ENCODE data around the gene KIF22. TPM values are rescaled to one million over a fixed set of nuclear protein-coding genes. Genes with fewer than 3 reads are reported as not detected.
"Not testable (repeated sequence)": the region's sequence is repeated elsewhere in the genome, so short reads cannot be mapped to it uniquely, and the experiment has no call there.

Gene KIF22
- total and polyA plus RNA-seq, 9 of the 15 experiments (the other 6 are each of a cell fraction or from before 2014, with no cell fraction given): 8.7 to 232 (median 131) TPM

- ChIA-PET CTCF (ENCODE audit: low intra/inter-chr PET ratio) (interaction anchor here (0.6 kb wide), 1 partner anchor 27 kb away, joined by 3 read pairs; no protein-coding TSS in a partner anchor), POLR2A (interaction anchor here (2.3 kb wide), 1 partner anchor 9 kb away, joined by 10 read pairs; no protein-coding TSS in a partner anchor)
- H3K9me1 ChIP-seq (ENCODE audit: control insufficient read depth, insufficient read depth, low read length); H3K4me1 ChIP-seq (replicated peaks in 1 of 2; ENCODE audit: control insufficient read depth in 2 of 2, insufficient read depth in 2 of 2, low read length in 2 of 2); H3K79me2 ChIP-seq (ENCODE audit: control insufficient read depth, insufficient read depth, low read length); H3K27ac ChIP-seq (ENCODE audit: extremely low read depth, low read depth, low read length); H3K9ac ChIP-seq (ENCODE audit: insufficient read depth in 1 of 2, low read depth in 2 of 2, low read length in 2 of 2); H3K4me2 ChIP-seq (ENCODE audit: insufficient read depth, low read length); ATAC-seq; H3K36me3 ChIP-seq (ENCODE audit: control insufficient read depth, insufficient read depth, low read length); H4K20me1 ChIP-seq (replicated peaks; ENCODE audit: control insufficient read depth, insufficient read depth, low read length); H3K9me3 ChIP-seq (replicated peaks; ENCODE audit: control insufficient read depth, insufficient read depth, low read depth, low read length); in situ Hi-C loops (cut with MboI); BruUV-seq (replicated peaks); H3K4me3 ChIP-seq: not testable (repeated sequence)
- intact Hi-C loops (cut with micrococcal nuclease): loop anchor here (10.0 kb wide), 1 partner anchor 79 kb away; no protein-coding TSS in a partner anchor
- 5% methylated on average over 12 of the region's 13 CpGs for WGBS (ENCODE audit: insufficient coverage, low coverage, missing lambda C conversion rate)
- H3K27me3 ChIP-seq (ENCODE audit: control insufficient read depth in 2 of 2, insufficient read depth in 2 of 2, low read length in 2 of 2): peaks cover 23 to 27% of the 10 kb centered on the region in 2 experiments
- 0 out of 2 replicates have a peak overlapping the region, but pooled peaks have one; percentile 56 for H2AFZ ChIP-seq (ENCODE audit: low read depth, low read length)
- peak in 1 of 4 experiments; percentile 34 for DNase-seq (ENCODE audit: extremely low read depth in 1 of 4, low spot score in 3 of 4)
- FAIRE-seq: peak; percentile 61
- peak; percentile 99 for TF ChIP-seq ZNF644 (tag; IDR thresholded peaks at IDR 0.05; ENCODE audit: low read depth)
- peak; percentile 75 for TF ChIP-seq CBFA2T3 (IDR thresholded peaks at IDR 0.05)
- 0 out of 2 replicates have a peak, but pooled peaks have one; percentile 23 for TF ChIP-seq ZNF561 (CRISPR knock-in tag; conservative IDR thresholded peaks at IDR 0.05)
- TF ChIP-seq ZNF311 (CRISPR knock-in tag; IDR thresholded peaks at IDR 0.05): peak; percentile 84
- peak; percentile 93; the same call in 1 of the 2 replicates for TF ChIP-seq OTX1 (CRISPR knock-in tag; IDR thresholded peaks at IDR 0.05)
- peak; percentile 84 for TF ChIP-seq RNF219 (CRISPR knock-in tag; IDR thresholded peaks at IDR 0.05)
- peak; percentile 87 for TF ChIP-seq CUX1 (CRISPR knock-in tag; IDR thresholded peaks at IDR 0.05)
- peak; percentile 77 for TF ChIP-seq CEBPB (tag; IDR thresholded peaks at IDR 0.05)
- TF ChIP-seq ZSCAN32 (CRISPR knock-in tag; IDR thresholded peaks at IDR 0.05): 0 out of 2 replicates have a peak, but pooled peaks have one; percentile 53
- 0 out of 2 replicates have a peak, but pooled peaks have one; percentile 46 for TF ChIP-seq KLF13 (tag; IDR thresholded peaks at IDR 0.05; ENCODE audit: borderline replicate concordance, low read depth)
- 0 out of 2 replicates have a peak, but pooled peaks have one; percentile 32 for TF ChIP-seq ELF4 (CRISPR knock-in tag; IDR thresholded peaks at IDR 0.05)
- TF ChIP-seq TAF7 (tag; IDR thresholded peaks at IDR 0.05): peak; percentile 83
- TF ChIP-seq SMARCA4 (IDR thresholded peaks at IDR 0.05): peak; percentile 43; the same call in 1 of the 2 replicates
- TF ChIP-seq DPF2 (IDR thresholded peaks at IDR 0.05): peak; percentile 30; the same call in 1 of the 2 replicates
Measured at GRCh38 chr16:29783094-29783953, 7.2 kb upstream of the KIF22 start.

Measured in K562 (cell line).